Measurements from ENCODE around the gene GCKR. TPM values are rescaled to one million over a fixed set of nuclear protein-coding genes. Genes with fewer than 3 reads are reported as not detected.

Gene GCKR
- total RNA-seq, 1 experiment from 2014 or later, result not detected

DNA sequence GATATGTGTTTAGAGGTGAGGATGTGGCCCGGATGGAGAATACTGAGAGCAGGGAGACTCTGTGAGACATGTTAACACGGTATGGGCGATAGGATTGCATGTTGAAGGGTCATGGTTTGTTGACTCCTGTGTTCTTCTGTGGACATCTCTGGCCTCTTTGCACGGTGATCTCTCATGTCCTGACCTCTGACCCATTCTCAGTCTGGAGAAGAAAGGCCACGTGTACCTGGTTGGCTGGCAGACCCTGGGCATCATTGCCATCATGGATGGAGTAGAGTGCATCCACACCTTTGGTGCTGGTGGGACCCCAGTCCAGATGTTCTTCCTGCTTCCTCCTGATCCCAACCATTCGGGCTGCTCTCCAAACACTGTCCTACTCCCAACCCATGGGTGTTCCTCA lies 9.9 kb downstream of the GCKR start:
- Mint-ChIP-seq H3K36me3 (ENCODE audit: insufficient read depth, unreplicated experiment) (no peaks in the 10 kb centered on the region), H3K27me3 (ENCODE audit: insufficient read depth, unreplicated experiment) (no peaks in the 10 kb centered on the region), H3K9me3 (ENCODE audit: unreplicated experiment) (no peaks in the 10 kb centered on the region), H3K4me1 (ENCODE audit: insufficient read depth, unreplicated experiment) (peaks cover 2% of the 10 kb centered on the region), H3K27ac (ENCODE audit: low read depth, unreplicated experiment) (no peak overlapping the region), H3K4me3 (ENCODE audit: unreplicated experiment) (no peak overlapping the region)
- ChIA-PET POLR2A (interaction anchor here (0.7 kb wide), 1 partner anchor 16 kb away, joined by 3 read pairs; no protein-coding TSS in a partner anchor), CTCF (interaction anchor here (1.2 kb wide), 1 partner anchor 116 kb away, joined by 3 read pairs; no protein-coding TSS in a partner anchor)
- BruUV-seq (replicated peaks), result no TSS peak
- intact Hi-C loops (cut with micrococcal nuclease), result no loop called here
- no peak for DNase-seq (ENCODE audit: unreplicated experiment)
- TF ChIP-seq, protein P1, sequence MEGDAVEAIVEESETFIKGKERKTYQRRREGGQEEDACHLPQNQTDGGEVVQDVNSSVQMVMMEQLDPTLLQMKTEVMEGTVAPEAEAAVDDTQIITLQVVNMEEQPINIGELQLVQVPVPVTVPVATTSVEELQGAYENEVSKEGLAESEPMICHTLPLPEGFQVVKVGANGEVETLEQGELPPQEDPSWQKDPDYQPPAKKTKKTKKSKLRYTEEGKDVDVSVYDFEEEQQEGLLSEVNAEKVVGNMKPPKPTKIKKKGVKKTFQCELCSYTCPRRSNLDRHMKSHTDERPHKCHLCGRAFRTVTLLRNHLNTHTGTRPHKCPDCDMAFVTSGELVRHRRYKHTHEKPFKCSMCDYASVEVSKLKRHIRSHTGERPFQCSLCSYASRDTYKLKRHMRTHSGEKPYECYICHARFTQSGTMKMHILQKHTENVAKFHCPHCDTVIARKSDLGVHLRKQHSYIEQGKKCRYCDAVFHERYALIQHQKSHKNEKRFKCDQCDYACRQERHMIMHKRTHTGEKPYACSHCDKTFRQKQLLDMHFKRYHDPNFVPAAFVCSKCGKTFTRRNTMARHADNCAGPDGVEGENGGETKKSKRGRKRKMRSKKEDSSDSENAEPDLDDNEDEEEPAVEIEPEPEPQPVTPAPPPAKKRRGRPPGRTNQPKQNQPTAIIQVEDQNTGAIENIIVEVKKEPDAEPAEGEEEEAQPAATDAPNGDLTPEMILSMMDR (IDR thresholded peaks at IDR 0.05; ENCODE audit: unreplicated experiment), result no peak

DNA sequence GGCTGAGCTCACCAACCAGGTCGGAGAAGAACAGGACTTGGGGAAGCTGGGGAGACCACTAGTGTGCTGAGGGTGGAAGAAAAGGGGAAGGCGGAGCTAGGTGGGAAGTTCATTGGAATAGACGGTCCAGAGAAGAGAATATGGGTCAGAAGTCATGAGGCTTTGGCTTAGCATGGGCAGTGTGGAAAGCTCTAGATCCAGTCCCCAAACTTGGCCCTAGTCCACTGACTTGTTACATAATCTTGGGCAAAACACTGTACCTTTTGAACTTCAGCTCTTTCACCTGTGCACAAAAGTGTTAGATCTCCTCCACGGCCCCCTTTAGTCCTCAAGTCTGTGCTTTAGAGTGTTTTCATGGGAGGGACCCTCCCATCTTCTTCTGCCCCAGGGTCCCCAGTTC lies 10.7 kb downstream of the GCKR start:
- no TSS peak for BruUV-seq (replicated peaks)
- no peak overlapping the region for H3K27ac Mint-ChIP-seq (ENCODE audit: low read depth, unreplicated experiment)
- H3K4me3 Mint-ChIP-seq (ENCODE audit: unreplicated experiment), result no peak overlapping the region
- CTCF ChIA-PET, result no interaction called here
- H3K36me3 Mint-ChIP-seq (ENCODE audit: insufficient read depth, unreplicated experiment), result no peaks in the 10 kb centered on the region
- no peaks in the 10 kb centered on the region for H3K4me1 Mint-ChIP-seq (ENCODE audit: insufficient read depth, unreplicated experiment)
- intact Hi-C loops (cut with micrococcal nuclease), result no loop called here
- DNase-seq (ENCODE audit: unreplicated experiment), result no peak
- H3K9me3 Mint-ChIP-seq (ENCODE audit: unreplicated experiment), result no peaks in the 10 kb centered on the region
- TF ChIP-seq, protein P1 (IDR thresholded peaks at IDR 0.05; ENCODE audit: unreplicated experiment), result no peak
- no peaks in the 10 kb centered on the region for H3K27me3 Mint-ChIP-seq (ENCODE audit: insufficient read depth, unreplicated experiment)
- POLR2A ChIA-PET, result interaction anchor here (0.6 to 0.7 kb wide), 2 partner anchors 462 to 501 kb away, joined by 3 read pairs; no protein-coding TSS in a partner anchor

DNA sequence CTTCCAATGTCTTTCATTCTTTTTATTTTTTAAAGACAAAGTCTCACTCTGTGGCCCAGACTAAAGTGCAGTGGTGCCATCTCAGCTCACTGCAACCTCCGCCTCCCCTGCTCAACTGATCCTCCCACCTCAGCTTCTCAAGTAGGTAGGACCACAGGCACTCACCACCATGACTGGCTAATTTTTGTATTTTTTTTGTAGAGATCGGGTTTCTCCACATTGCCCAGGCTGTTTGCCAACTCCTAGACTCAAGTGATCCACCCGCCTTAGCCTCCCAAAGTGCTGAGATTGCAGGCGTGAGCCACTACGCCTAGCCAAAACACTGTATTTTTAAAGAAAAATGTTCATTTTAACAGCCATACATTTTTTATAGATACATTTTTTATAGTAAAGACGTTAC lies 12.7 kb downstream of the GCKR start:
- ChIA-PET POLR2A (interaction anchor here (0.5 to 0.6 kb wide), 2 partner anchors 17 to 1005 kb away, joined by 3 to 4 read pairs; no protein-coding TSS in a partner anchor), CTCF (no interaction called here)
- no peaks in the 10 kb centered on the region for H3K4me1 Mint-ChIP-seq (ENCODE audit: insufficient read depth, unreplicated experiment)
- H3K27ac Mint-ChIP-seq (ENCODE audit: low read depth, unreplicated experiment), result no peak overlapping the region
- peak; percentile 29 for DNase-seq (ENCODE audit: unreplicated experiment)
- intact Hi-C loops (cut with micrococcal nuclease), result no loop called here
- H3K27me3 Mint-ChIP-seq (ENCODE audit: insufficient read depth, unreplicated experiment), result peaks cover 14% of the 10 kb centered on the region
- TF ChIP-seq, protein P1 (IDR thresholded peaks at IDR 0.05; ENCODE audit: unreplicated experiment), result no peak
- no TSS peak for BruUV-seq (replicated peaks)
- H3K36me3 Mint-ChIP-seq (ENCODE audit: insufficient read depth, unreplicated experiment), result no peaks in the 10 kb centered on the region
- no peak overlapping the region for H3K4me3 Mint-ChIP-seq (ENCODE audit: unreplicated experiment)
- no peaks in the 10 kb centered on the region for H3K9me3 Mint-ChIP-seq (ENCODE audit: unreplicated experiment)

DNA sequence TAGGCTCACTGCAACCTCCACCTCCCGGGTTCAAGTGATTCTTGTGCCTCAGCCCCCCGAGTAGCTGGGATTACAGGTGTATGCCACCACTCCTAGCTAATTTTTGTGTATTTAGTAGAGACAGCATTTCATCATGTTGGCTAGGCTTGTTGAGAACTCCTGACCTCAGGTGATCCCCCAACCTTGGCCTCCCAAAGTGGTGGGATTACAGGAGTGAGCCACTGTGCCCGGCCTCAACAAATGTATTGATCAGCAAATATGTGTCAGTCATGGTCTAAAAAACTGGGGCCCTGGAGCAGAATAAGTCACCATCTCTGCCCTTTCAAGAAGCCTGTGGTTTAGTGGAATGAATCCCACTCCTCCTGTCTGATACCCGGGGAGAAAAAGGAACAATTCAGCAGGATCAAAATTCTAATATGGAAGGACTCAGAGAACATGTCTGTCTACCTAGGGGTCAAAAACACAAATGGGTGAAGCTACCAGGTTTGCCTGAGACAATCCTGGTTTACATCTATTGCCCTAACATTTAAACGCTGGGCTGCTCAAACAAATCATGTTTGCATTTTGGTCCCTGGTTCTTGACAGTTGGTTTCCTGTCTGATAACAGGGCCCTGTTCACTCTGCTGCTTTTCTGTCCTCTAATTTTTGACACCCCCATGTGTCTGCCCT lies 21.6 kb downstream of the GCKR start:
- POLR2A ChIA-PET, result interaction anchor here (0.6 kb wide), 1 partner anchor 109 kb away, joined by 3 read pairs; no protein-coding TSS in a partner anchor
- BruUV-seq (replicated peaks), result no TSS peak
- Mint-ChIP-seq H3K4me1 (ENCODE audit: insufficient read depth, unreplicated experiment) (no peaks in the 10 kb centered on the region), H3K9me3 (ENCODE audit: unreplicated experiment) (no peaks in the 10 kb centered on the region), H3K4me3 (ENCODE audit: unreplicated experiment) (no peak overlapping the region), H3K27me3 (ENCODE audit: insufficient read depth, unreplicated experiment) (peaks cover 16% of the 10 kb centered on the region), H3K36me3 (ENCODE audit: insufficient read depth, unreplicated experiment) (no peaks in the 10 kb centered on the region), H3K27ac (ENCODE audit: low read depth, unreplicated experiment) (no peak overlapping the region)
- CTCF ChIA-PET, result interaction anchor here (0.6 kb wide), 3 partner anchors 28 to 1007 kb away, joined by 3 to 5 read pairs (median 5); no protein-coding TSS in a partner anchor
- TF ChIP-seq, protein P1 (IDR thresholded peaks at IDR 0.05; ENCODE audit: unreplicated experiment), result no peak
- DNase-seq (ENCODE audit: unreplicated experiment), result no peak
- intact Hi-C loops (cut with micrococcal nuclease), result no loop called here
